Neural cell (in vitro differentiated cells): ENCODE results near the gene MEMO1. TPM values are rescaled to one million over a fixed set of nuclear protein-coding genes. Genes with fewer than 3 reads are reported as not detected.
"Not testable (repeated sequence)": the region's sequence is repeated elsewhere in the genome, so short reads cannot be mapped to it uniquely, and the experiment has no call there.

Source experiments
- H2AFZ ChIP-seq: fragments of 200-600, 300-800 bp; sonication (generic), shearing (Covaris generic); 2 replicates; pipeline ENCODE4 v1.6.0; 2014; ENCODE audit warnings: low read depth, mild to moderate bottlenecking, antibody characterized with exemption, low read length, moderate library complexity
- H3F3A ChIP-seq: fragments of 200-600 bp; shearing (Covaris generic); 2 replicates; pipeline ENCODE4 v1.6.1; 2016; ENCODE audit warnings: mild to moderate bottlenecking, moderate library complexity, mixed read lengths, antibody characterized with exemption, low read length; ENCODE audit not compliant: insufficient read depth, poor library complexity, severe bottlenecking
- H3K27ac ChIP-seq: fragments of 200-600, 300-800 bp; sonication (generic), shearing (Covaris generic); 2 replicates; pipeline ENCODE4 v1.5.1; 2014; ENCODE audit warnings: mild to moderate bottlenecking, low read length, moderate library complexity
- H3K27me3 ChIP-seq: fragments of 300-800, 200-600 bp; sonication (generic), shearing (Covaris generic); 2 replicates; pipeline ENCODE4 v1.6.0; 2014; ENCODE audit warnings: mild to moderate bottlenecking, low read depth, low read length, moderate library complexity; ENCODE audit not compliant: insufficient read depth
- H3K36me3 ChIP-seq: fragments of 300-800, 200-600 bp; sonication (generic), shearing (Covaris generic); 2 replicates; pipeline ENCODE4 v1.5.1; 2014; ENCODE audit warnings: mild to moderate bottlenecking, antibody characterized with exemption, low read length, moderate library complexity; ENCODE audit not compliant: insufficient read depth
- H3K4me2 ChIP-seq: fragments of 300-800, 200-600 bp; sonication (generic), shearing (Covaris generic); 2 replicates; pipeline ENCODE4 v1.6.0; 2014; ENCODE audit warnings: mild to moderate bottlenecking, low read length
- H3K4me3 ChIP-seq: fragments of 300-800, 200-600 bp; sonication (generic), shearing (Covaris generic); 2 replicates; pipeline ENCODE4 v1.5.1; 2014; ENCODE audit warnings: mild to moderate bottlenecking, low read length, moderate library complexity
- H3K79me2 ChIP-seq: fragments of 200-600 bp; shearing (Covaris generic); replicated peaks from 2 replicates; pipeline ENCODE4 v1.6.0; 2014; ENCODE audit warnings: mild to moderate bottlenecking, low read length, moderate library complexity; ENCODE audit not compliant: insufficient read depth
- H3K9ac ChIP-seq: fragments of 300-800, 200-600 bp; sonication (generic), shearing (Covaris generic); 2 replicates; pipeline ENCODE4 v1.6.1; 2016; ENCODE audit warnings: mild to moderate bottlenecking, low read length, mixed read lengths
- H3K9me2 ChIP-seq: fragments of 200-600 bp; shearing (Covaris generic); 2 replicates; pipeline ENCODE4 v1.6.1; 2016; ENCODE audit warnings: mild to moderate bottlenecking, low read length, mixed read lengths; ENCODE audit not compliant: insufficient read depth
- H3K9me3 ChIP-seq: fragments of 200-600, 300-800 bp; sonication (generic), shearing (Covaris generic); 2 replicates; pipeline ENCODE4 v1.6.1; 2016; ENCODE audit warnings: mild to moderate bottlenecking, mixed run types, low read length, moderate library complexity, mixed read lengths
- H4K20me1 ChIP-seq: fragments of 200-600 bp; shearing (Covaris generic); 2 replicates; pipeline ENCODE4 v1.6.1; 2016; ENCODE audit warnings: mild to moderate bottlenecking, mixed run types; ENCODE audit not compliant: insufficient read depth
- CTCF ChIP-seq: fragments of 450-650 bp; IDR thresholded peaks from 2 replicates; pipeline ENCODE4 v1.5.1; 2014; ENCODE audit warnings: antibody characterized with exemption, mild to moderate bottlenecking, moderate library complexity; ENCODE audit not compliant: poor library complexity, severe bottlenecking
- EP300 ChIP-seq: fragments of 450-650 bp; conservative IDR thresholded peaks from 2 replicates; pipeline ENCODE4 v1.6.1; 2014; ENCODE audit warnings: antibody characterized with exemption, mild to moderate bottlenecking, moderate library complexity; ENCODE audit not compliant: poor library complexity, severe bottlenecking
- EZH2 ChIP-seq: fragments of 200-600, 300-800 bp; shearing (Covaris generic), sonication (generic); IDR thresholded peaks from 2 replicates; pipeline ENCODE4 v1.6.1; 2014; ENCODE audit warnings: antibody characterized with exemption, low read length, borderline replicate concordance, mild to moderate bottlenecking; ENCODE audit not compliant: insufficient read depth, poor library complexity, severe bottlenecking
- MXI1 ChIP-seq: fragments of 450-650 bp; conservative IDR thresholded peaks from 2 replicates; pipeline ENCODE4 v1.6.1; 2014; ENCODE audit warnings: antibody characterized with exemption, mild to moderate bottlenecking; ENCODE audit not compliant: poor library complexity, severe bottlenecking
- POLR2AphosphoS5 ChIP-seq: IDR thresholded peaks from 2 replicates; pipeline ENCODE4 v1.6.1; 2012
- RAD21 ChIP-seq: fragments of 450-650 bp; conservative IDR thresholded peaks from 2 replicates; pipeline ENCODE4 v1.6.1; 2014; ENCODE audit warnings: antibody characterized with exemption, mild to moderate bottlenecking, moderate library complexity
- REST ChIP-seq: IDR thresholded peaks from 2 replicates; pipeline ENCODE4 v1.6.1; 2012; ENCODE audit warnings: borderline replicate concordance
- SMC3 ChIP-seq: fragments of 450-650 bp; conservative IDR thresholded peaks from 2 replicates; pipeline ENCODE4 v1.6.1; 2014; ENCODE audit warnings: antibody characterized with exemption, mild to moderate bottlenecking, moderate library complexity; ENCODE audit not compliant: poor library complexity
- TAF1 ChIP-seq: IDR thresholded peaks from 2 replicates; pipeline ENCODE4 v1.6.1; 2012; ENCODE audit warnings: low read depth
- polyA plus RNA-seq: library from polyadenylated mRNA; depleted of rRNA; stranded (reverse); fragments of >200 nt; gene quantifications from 2 replicates; pipeline ENCODE4 v1.2.3, GENCODE V29; 2014

The MEMO1 gene
- polyA plus RNA-seq, 1 donor from 2014 or later: 124 TPM

- Histone ChIP-seq H3K27me3 (no peaks in the 10 kb centered on the region), H3K27ac (no peak overlapping the region), H3K9me2 (no peaks in the 10 kb centered on the region), H3K9me3 (no peaks in the 10 kb centered on the region), H4K20me1 (no peaks in the 10 kb centered on the region), H3K4me3 (no peak overlapping the region), H3K36me3 (no peaks in the 10 kb centered on the region), H3K4me2 (no peak overlapping the region), H3K79me2 (peaks cover 33% of the 10 kb centered on the region), H2AFZ (no peak overlapping the region), H3K9ac (no peak overlapping the region), H3F3A (no peaks in the 10 kb centered on the region)
- TF ChIP-seq CTCF (no peak), REST (no peak), EZH2 (no peak), TAF1 (no peak), MXI1 (no peak), EP300 (no peak), SMC3 (no peak), POLR2AphosphoS5 (no peak), RAD21 (no peak)
Observed at GRCh38 chr2:31957354-31958139, 53.3 kb downstream of the MEMO1 start.

- H3F3A ChIP-seq, H3K36me3 ChIP-seq, H3K9me3 ChIP-seq, H3K27ac ChIP-seq, H3K9me2 ChIP-seq, H3K4me3 ChIP-seq, H3K27me3 ChIP-seq, H3K4me2 ChIP-seq, H3K9ac ChIP-seq, H2AFZ ChIP-seq, H4K20me1 ChIP-seq: not testable (repeated sequence)
- peaks cover 38% of the 10 kb centered on the region for H3K79me2 ChIP-seq
Observed at GRCh38 chr2:31956934-31957333, 53.9 kb downstream of the MEMO1 start.

GRCh38 chr2:31956312-31956711, 54.5 kb downstream of the MEMO1 start:
- H3K9me2 ChIP-seq: no peaks in the 10 kb centered on the region
- no peaks in the 10 kb centered on the region for H3F3A ChIP-seq
- no peak overlapping the region for H2AFZ ChIP-seq
- no peaks in the 10 kb centered on the region for H3K9me3 ChIP-seq
- H3K27ac ChIP-seq: no peak overlapping the region
- H3K4me2 ChIP-seq: no peak overlapping the region
- TF ChIP-seq CTCF (no peak), REST (no peak), POLR2AphosphoS5 (no peak), MXI1 (no peak), SMC3 (no peak), EP300 (no peak), RAD21 (no peak), TAF1 (no peak), EZH2 (no peak)
- no peak overlapping the region for H3K9ac ChIP-seq
- no peaks in the 10 kb centered on the region for H3K27me3 ChIP-seq
- no peaks in the 10 kb centered on the region for H4K20me1 ChIP-seq
- no peaks in the 10 kb centered on the region for H3K36me3 ChIP-seq
- no peak overlapping the region for H3K4me3 ChIP-seq
- peaks cover 38% of the 10 kb centered on the region for H3K79me2 ChIP-seq
